Lower leg skin (tissue), 4 donors: ENCODE results near the gene CKM. TPM values are rescaled to one million over a fixed set of nuclear protein-coding genes. Genes with fewer than 3 reads are reported as not detected.

ENCODE experiments used
- DNase-seq, 2 donors: peaks; one replicate each; pipeline ENCODE4 v3.0.0-alpha.2; 2019; ENCODE audit warnings: low spot score in 2 of 2
- H3K4me3 ChIP-seq: fragments of 200-600 bp; sonication (generic); 2 replicates; pipeline ENCODE4 v1.5.1; 2017; ENCODE audit warnings: mild to moderate bottlenecking, low read depth; ENCODE audit not compliant: poor library complexity, severe bottlenecking
- CTCF ChIP-seq, 3 donors: fragments of 450-650 bp; IDR thresholded peaks; one replicate each; pipeline ENCODE4 v1.5.1; 2016; ENCODE audit warnings: antibody characterized with exemption in 3 of 3, mild to moderate bottlenecking in 3 of 3, moderate library complexity in 2 of 3
- POLR2A ChIP-seq, 2 donors: fragments of 450-650 bp; IDR thresholded peaks; one replicate each; pipeline ENCODE4 v1.6.1; 2016 to 2017; ENCODE audit warnings: antibody characterized with exemption in 2 of 2, mild to moderate bottlenecking in 1 of 2, moderate library complexity in 1 of 2
- WGBS, 2 donors: methylation state at CpG; one replicate each; pipeline ENCODE4 v1.1.5; 2018; 5-methylcytosine and 5-hydroxymethylcytosine counted together
- intact Hi-C: fragments of 100-400 bp; cut with DNase I; formaldehyde crosslinking; loops from one replicate; pipeline ENCODE4 v1.15.0; 2023; ENCODE audit warnings: low total_unique reads
- total RNA-seq, 4 donors: library from RNA; depleted of rRNA; stranded (reverse); fragments of >200 nt; gene quantifications; one replicate each; pipeline ENCODE4 v1.1.0, GENCODE V29; 2016

Gene CKM
- total RNA-seq, 4 donors from 2014 or later: 0.13 to 2.9 (median 1.3) TPM; not detected in 1

DNA sequence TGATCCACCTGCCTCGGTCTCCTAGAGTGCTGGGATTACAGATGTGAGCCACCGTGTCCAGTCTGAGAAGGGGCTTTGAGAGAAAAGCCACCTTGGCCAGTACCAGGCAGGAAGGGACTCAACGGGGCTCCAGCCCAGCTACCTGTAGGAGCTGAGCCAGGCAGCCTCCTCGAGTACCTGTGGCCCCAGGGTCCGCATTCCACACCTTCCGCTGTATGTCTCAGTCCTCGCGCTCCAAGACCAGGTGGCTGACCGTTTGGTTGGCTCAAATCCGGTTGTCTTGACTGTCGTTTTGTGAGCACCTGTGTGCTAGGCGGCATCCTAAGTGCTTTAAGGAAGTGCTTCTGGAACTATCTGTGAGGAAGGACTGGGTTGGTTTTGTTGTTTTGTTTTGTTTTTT, 55.4 kb downstream of the CKM start:
- WGBS, 2 donors: 86 to 87% methylated on average over 12 of the region's 12 CpGs
- intact Hi-C loops: no loop called here
- TF ChIP-seq POLR2A (IDR thresholded peaks at IDR 0.05) (no peak), CTCF (IDR thresholded peaks at IDR 0.05) (no peak)

DNA sequence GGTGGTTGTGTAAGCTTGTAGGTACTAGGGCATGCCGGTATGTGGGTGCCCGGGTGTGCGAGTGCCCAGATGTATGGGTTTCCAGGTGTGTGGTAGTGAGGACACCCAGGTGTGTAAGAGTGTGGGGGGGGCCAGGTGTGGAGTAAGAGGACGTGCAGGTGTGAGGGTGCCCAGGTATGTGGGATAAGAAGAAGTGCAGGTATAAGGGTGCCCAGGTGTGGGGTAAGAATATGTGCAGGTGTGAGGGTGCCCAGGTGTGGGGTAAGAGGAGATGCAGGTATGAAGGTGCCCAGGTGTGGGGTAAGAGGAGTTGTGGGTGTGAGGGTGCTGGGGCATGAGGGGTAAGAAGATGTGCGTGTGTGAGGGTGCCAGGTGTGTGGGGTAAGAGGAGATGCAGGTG, 57.3 kb downstream of the CKM start:
- H3K4me3 ChIP-seq: no peak overlapping the region
- 86 to 89% methylated on average over 5 of the region's 5 CpGs for WGBS, 2 donors
- DNase-seq: no peak
- intact Hi-C loops: no loop called here
- TF ChIP-seq POLR2A (IDR thresholded peaks at IDR 0.05): no peak
- TF ChIP-seq CTCF (IDR thresholded peaks at IDR 0.05): no peak

More for the DNA sequence above, 55.4 kb downstream of the CKM start:
- DNase-seq: no peak
- H3K4me3 ChIP-seq: no peak overlapping the region

DNA sequence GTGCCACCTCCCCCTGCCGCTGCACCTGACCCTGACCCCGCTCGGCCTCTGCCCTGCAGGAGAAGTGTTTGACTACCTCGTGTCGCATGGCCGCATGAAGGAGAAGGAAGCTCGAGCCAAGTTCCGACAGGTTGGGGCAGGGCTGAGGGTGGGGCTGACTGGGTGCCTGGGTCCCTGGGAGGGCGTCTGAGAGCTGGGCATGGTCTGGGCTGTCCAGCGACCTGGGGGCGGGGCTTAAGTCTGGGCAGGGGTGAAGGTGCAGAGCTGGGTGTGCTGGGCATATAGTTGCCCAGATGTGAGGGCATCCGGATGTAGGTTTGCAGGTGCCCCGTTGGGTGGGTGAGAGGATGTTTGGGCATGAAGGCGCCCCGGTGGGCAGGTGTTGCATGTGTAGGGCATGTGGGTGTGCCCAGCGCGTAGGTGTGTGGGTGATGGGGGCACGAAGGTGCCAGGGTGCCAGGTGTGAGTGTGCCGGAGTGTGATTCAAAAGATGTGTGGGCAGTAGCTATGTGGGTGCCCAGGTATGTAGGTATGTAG, 57.8 kb downstream of the CKM start:
- intact Hi-C loops: no loop called here
- WGBS, 2 donors: 64 to 81% methylated on average over 16 to 19 of the region's 19 CpGs
- no peak for TF ChIP-seq CTCF (IDR thresholded peaks at IDR 0.05)
- TF ChIP-seq POLR2A (IDR thresholded peaks at IDR 0.05): no peak
- DNase-seq: no peak
- no peak overlapping the region for H3K4me3 ChIP-seq

- 94 to 100% methylated on average over 11 of the region's 11 CpGs for WGBS, 2 donors
- H3K4me3 ChIP-seq: no peak overlapping the region
- intact Hi-C loops: no loop called here
- no peak for DNase-seq
- TF ChIP-seq CTCF (IDR thresholded peaks at IDR 0.05) (no peak), POLR2A (IDR thresholded peaks at IDR 0.05) (no peak)
Measured at GRCh38 chr19:45263013-45263412, 59.7 kb downstream of the CKM start.

DNA sequence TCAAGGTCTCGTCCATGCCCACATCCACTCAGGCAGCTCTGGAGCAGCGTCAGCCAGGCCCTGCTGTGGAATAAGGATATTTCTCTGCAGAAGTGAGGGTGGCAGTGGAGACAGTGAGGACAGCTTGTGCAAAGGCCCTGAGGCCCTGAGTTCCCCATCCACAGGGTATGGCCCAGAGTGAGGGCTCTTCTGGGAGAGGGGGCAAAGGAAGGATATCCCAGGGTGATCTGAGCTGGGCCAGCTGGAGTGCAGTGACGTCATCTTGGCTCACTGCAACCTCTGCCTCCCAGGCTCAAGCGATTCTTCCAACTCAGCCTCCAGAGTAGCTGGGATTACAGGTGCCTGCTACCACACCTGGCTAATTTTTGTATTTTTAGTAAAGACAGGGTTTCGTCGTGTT, 60.1 kb downstream of the CKM start:
- DNase-seq: no peak
- no peak overlapping the region for H3K4me3 ChIP-seq
- 88 to 92% methylated on average over 6 of the region's 6 CpGs for WGBS, 2 donors
- intact Hi-C loops: no loop called here
- no peak for TF ChIP-seq CTCF (IDR thresholded peaks at IDR 0.05)

DNA sequence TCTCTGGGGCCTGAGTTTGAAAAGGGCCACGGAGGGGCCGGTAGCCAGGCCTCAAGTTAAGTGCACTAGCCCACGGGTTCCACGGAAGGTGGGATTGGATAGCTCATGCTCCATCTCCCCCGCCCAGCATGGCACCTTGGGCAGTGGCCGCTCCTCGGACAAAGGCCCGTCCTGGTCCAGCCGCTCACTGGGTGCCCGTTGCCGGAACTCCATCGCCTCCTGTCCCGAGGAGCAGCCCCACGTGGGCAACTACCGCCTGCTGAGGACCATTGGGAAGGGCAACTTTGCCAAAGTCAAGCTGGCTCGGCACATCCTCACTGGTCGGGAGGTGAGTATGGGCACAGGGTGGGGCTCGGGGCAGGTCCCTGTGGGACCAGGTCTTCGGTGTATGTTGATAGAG, 63.8 kb downstream of the CKM start:
- 95 to 97% methylated on average over 15 to 19 of the region's 19 CpGs for WGBS, 2 donors
- DNase-seq: no peak
- no peak for TF ChIP-seq POLR2A (IDR thresholded peaks at IDR 0.05)
- TF ChIP-seq CTCF (IDR thresholded peaks at IDR 0.05): no peak
- no peak overlapping the region for H3K4me3 ChIP-seq
- intact Hi-C loops: no loop called here
